Measurements from ENCODE around the gene FGF12. TPM values are rescaled to one million over a fixed set of nuclear protein-coding genes. Genes with fewer than 3 reads are reported as not detected.

Gene FGF12
- polyA plus RNA-seq, 1 of the 3 experiments (the other 2 are of a cell fraction): 0.30 TPM

- H3K27ac ChIP-seq (ENCODE audit: low read depth in 2 of 2, low read length in 1 of 2): no peak overlapping the region
- no peak overlapping the region; the same call in 1 of the 2 replicates for H2AFZ ChIP-seq (ENCODE audit: low read depth)
- H3K27me3 ChIP-seq (ENCODE audit: insufficient read depth): no peaks in the 10 kb centered on the region
- no peaks in the 10 kb centered on the region for H3K9me3 ChIP-seq
- no peak for DNase-seq
- TF ChIP-seq RCOR1 (IDR thresholded peaks at IDR 0.05; ENCODE audit: low read length): no peak
- no peak for TF ChIP-seq POLR2AphosphoS5 (IDR thresholded peaks at IDR 0.05; ENCODE audit: low read depth, low read length)
- TF ChIP-seq TAF1 (IDR thresholded peaks at IDR 0.05; ENCODE audit: borderline replicate concordance, low read depth, low read length): no peak
- no peaks in the 10 kb centered on the region for H3F3A ChIP-seq (replicated peaks; ENCODE audit: insufficient read depth)
- ChIA-PET CTCF (no interaction called here), POLR2A (no interaction called here)
- H3K4me3 ChIP-seq (ENCODE audit: low read depth in 2 of 2, low read length in 1 of 2): no peak overlapping the region
- no peak overlapping the region for H3K9ac ChIP-seq
- no peaks in the 10 kb centered on the region for H4K20me1 ChIP-seq (ENCODE audit: insufficient read depth)
- WGBS (ENCODE audit: low lambda C conversion rate): 6% methylated on average over 5 of the region's 5 CpGs
- no peaks in the 10 kb centered on the region for H3K79me2 ChIP-seq (ENCODE audit: insufficient read depth)
- no peaks in the 10 kb centered on the region for H3K9me2 ChIP-seq
- no peaks in the 10 kb centered on the region for H3K4me1 ChIP-seq (ENCODE audit: control insufficient read depth in 1 of 2, insufficient read depth in 2 of 2, low read depth in 1 of 2, low read length in 1 of 2)
- no peaks in the 10 kb centered on the region for H3K36me3 ChIP-seq (replicated peaks in 1 of 2; ENCODE audit: control insufficient read depth in 1 of 2, insufficient read depth in 2 of 2, low read length in 1 of 2)
- H3K4me2 ChIP-seq: no peak overlapping the region
Observed at GRCh38 chr3:192685801-192686200, 41.5 kb downstream of the FGF12 start.

- Histone ChIP-seq H3K9ac (no peak overlapping the region), H3K27me3 (ENCODE audit: insufficient read depth) (no peaks in the 10 kb centered on the region), H3F3A (replicated peaks; ENCODE audit: insufficient read depth) (no peaks in the 10 kb centered on the region), H3K79me2 (ENCODE audit: insufficient read depth) (no peaks in the 10 kb centered on the region), H3K4me1 (ENCODE audit: control insufficient read depth in 1 of 2, insufficient read depth in 2 of 2, low read depth in 1 of 2, low read length in 1 of 2) (no peaks in the 10 kb centered on the region), H3K4me2 (no peak overlapping the region), H2AFZ (ENCODE audit: low read depth) (no peak overlapping the region), H3K27ac (ENCODE audit: low read depth in 2 of 2, low read length in 1 of 2) (no peak overlapping the region), H3K4me3 (ENCODE audit: low read depth in 2 of 2, low read length in 1 of 2) (no peak overlapping the region), H4K20me1 (ENCODE audit: insufficient read depth) (no peaks in the 10 kb centered on the region), H3K36me3 (replicated peaks in 1 of 2; ENCODE audit: control insufficient read depth in 1 of 2, insufficient read depth in 2 of 2, low read length in 1 of 2) (no peaks in the 10 kb centered on the region), H3K9me2 (no peaks in the 10 kb centered on the region), H3K9me3 (no peaks in the 10 kb centered on the region)
- no peak for DNase-seq
- ChIA-PET CTCF (interaction anchor here (1.4 kb wide), 1 partner anchor 218 kb away, joined by 3 read pairs; no protein-coding TSS in a partner anchor), POLR2A (no interaction called here)
- WGBS (ENCODE audit: low lambda C conversion rate): 4% methylated on average over 6 of the region's 6 CpGs
- no peak for TF ChIP-seq MXI1 (IDR thresholded peaks at IDR 0.05; ENCODE audit: low read depth, low read length)
- TF ChIP-seq JUND (IDR thresholded peaks at IDR 0.05): no peak
Observed at GRCh38 chr3:192684151-192684550, 43.2 kb downstream of the FGF12 start.

- Histone ChIP-seq H3F3A (replicated peaks; ENCODE audit: insufficient read depth) (no peaks in the 10 kb centered on the region), H3K27ac (ENCODE audit: low read depth in 2 of 2, low read length in 1 of 2) (no peak overlapping the region), H3K9ac (no peak overlapping the region), H3K9me2 (no peaks in the 10 kb centered on the region), H3K4me3 (ENCODE audit: low read depth in 2 of 2, low read length in 1 of 2) (no peak overlapping the region), H3K9me3 (no peaks in the 10 kb centered on the region), H4K20me1 (ENCODE audit: insufficient read depth) (no peaks in the 10 kb centered on the region), H3K36me3 (replicated peaks in 1 of 2; ENCODE audit: control insufficient read depth in 1 of 2, insufficient read depth in 2 of 2, low read length in 1 of 2) (no peaks in the 10 kb centered on the region), H3K4me1 (ENCODE audit: control insufficient read depth in 1 of 2, insufficient read depth in 2 of 2, low read depth in 1 of 2, low read length in 1 of 2) (no peaks in the 10 kb centered on the region), H2AFZ (ENCODE audit: low read depth) (no peak overlapping the region), H3K4me2 (no peak overlapping the region), H3K79me2 (ENCODE audit: insufficient read depth) (no peaks in the 10 kb centered on the region), H3K27me3 (ENCODE audit: insufficient read depth) (no peaks in the 10 kb centered on the region)
- ChIA-PET POLR2A (no interaction called here), CTCF (no interaction called here)
- no peak for DNase-seq
- 0% methylated on average over 4 of the region's 4 CpGs for WGBS (ENCODE audit: low lambda C conversion rate)
- TF ChIP-seq POLR2AphosphoS5 (IDR thresholded peaks at IDR 0.05; ENCODE audit: low read depth, low read length) (no peak), GATA2 (CRISPR knock-in tag; IDR thresholded peaks at IDR 0.05) (no peak), RCOR1 (IDR thresholded peaks at IDR 0.05; ENCODE audit: low read length) (no peak), NFIC (IDR thresholded peaks at IDR 0.05; ENCODE audit: borderline replicate concordance) (no peak), JUND (IDR thresholded peaks at IDR 0.05) (no peak), FOXM1 (IDR thresholded peaks at IDR 0.05; ENCODE audit: low read depth) (no peak), FOXJ3 (CRISPR knock-in tag; IDR thresholded peaks at IDR 0.05) (no peak), MXI1 (IDR thresholded peaks at IDR 0.05; ENCODE audit: low read depth, low read length) (no peak), REST (IDR thresholded peaks at IDR 0.05; ENCODE audit: low read depth, low read length) (no peak), CTCF (IDR thresholded peaks at IDR 0.05) (no peak), RFX5 (IDR thresholded peaks at IDR 0.05; ENCODE audit: low read length) (no peak), CHD2 (IDR thresholded peaks at IDR 0.05; ENCODE audit: low read length, partially characterized antibody) (no peak), EP300 (IDR thresholded peaks at IDR 0.05; ENCODE audit: borderline replicate concordance in 1 of 2, low read depth in 1 of 2, low read length in 1 of 2) (no peak), RXRA (IDR thresholded peaks at IDR 0.05; ENCODE audit: borderline replicate concordance, low read depth) (no peak)
Observed at GRCh38 chr3:192675958-192676649, 51.2 kb downstream of the FGF12 start.
